ENCODE results near the gene ALS2. TPM values are rescaled to one million over a fixed set of nuclear protein-coding genes. Genes with fewer than 3 reads are reported as not detected.
"Not testable (repeated sequence)": the region's sequence is repeated elsewhere in the genome, so short reads cannot be mapped to it uniquely, and the experiment has no call there.

The ALS2 gene
- polyA plus RNA-seq, 4 donors: 18.5 to 30.5 (median 26.7) TPM

GRCh38 chr2:201696151-201696659 is 84.5 kb downstream of the ALS2 start:
- no peak for DNase-seq (ENCODE audit: low read depth in 4 of 4, low spot score in 3 of 4)

- DNase-seq (ENCODE audit: low read depth in 4 of 4, low spot score in 3 of 4): no peak
Observed at GRCh38 chr2:201685156-201685555, 95.6 kb downstream of the ALS2 start.

- no peak for DNase-seq (ENCODE audit: low read depth in 4 of 4, low spot score in 3 of 4)
Observed at GRCh38 chr2:201680743-201681142, 100.0 kb downstream of the ALS2 start.

- no peak for DNase-seq (ENCODE audit: low read depth in 4 of 4, low spot score in 3 of 4)
Observed at GRCh38 chr2:201678401-201678800, 102.3 kb downstream of the ALS2 start.

- DNase-seq (ENCODE audit: low read depth in 4 of 4, low spot score in 3 of 4): no peak
Observed at GRCh38 chr2:201675454-201675853, 105.3 kb downstream of the ALS2 start.

GRCh38 chr2:201674794-201675193 is 105.9 kb downstream of the ALS2 start:
- DNase-seq (ENCODE audit: low read depth in 4 of 4, low spot score in 3 of 4): no peak

GRCh38 chr2:201674298-201674697 is 106.4 kb downstream of the ALS2 start:
- no peak for DNase-seq (ENCODE audit: low read depth in 4 of 4, low spot score in 3 of 4)

GRCh38 chr2:201673546-201673945 is 107.2 kb downstream of the ALS2 start:
- no peak for DNase-seq (ENCODE audit: low read depth in 4 of 4, low spot score in 3 of 4)

- DNase-seq (ENCODE audit: low read depth in 4 of 4, low spot score in 3 of 4): not testable (repeated sequence)
Observed at GRCh38 chr2:201671205-201671604, 109.5 kb downstream of the ALS2 start.

- DNase-seq (ENCODE audit: low read depth in 4 of 4, low spot score in 3 of 4): no peak
Observed at GRCh38 chr2:201669865-201670264, 110.9 kb downstream of the ALS2 start.

GRCh38 chr2:201668402-201668910 is 112.3 kb downstream of the ALS2 start:
- no peak for DNase-seq (ENCODE audit: low read depth in 4 of 4, low spot score in 3 of 4)

GRCh38 chr2:201664334-201664733 is 116.4 kb downstream of the ALS2 start:
- DNase-seq (ENCODE audit: low read depth in 4 of 4, low spot score in 3 of 4): no peak

- DNase-seq (ENCODE audit: low read depth in 4 of 4, low spot score in 3 of 4): no peak
Observed at GRCh38 chr2:201661366-201661765, 119.4 kb downstream of the ALS2 start.

GRCh38 chr2:201660293-201660895 is 120.3 kb downstream of the ALS2 start:
- DNase-seq (ENCODE audit: low read depth in 4 of 4, low spot score in 3 of 4): no peak

GRCh38 chr2:201656740-201657139 is 124.0 kb downstream of the ALS2 start:
- no peak for DNase-seq (ENCODE audit: low read depth in 4 of 4, low spot score in 3 of 4)

GRCh38 chr2:201656102-201656501 is 124.6 kb downstream of the ALS2 start:
- DNase-seq (ENCODE audit: low read depth in 4 of 4, low spot score in 3 of 4): no peak

- no peak for DNase-seq (ENCODE audit: low read depth in 4 of 4, low spot score in 3 of 4)
Observed at GRCh38 chr2:201654616-201655384, 125.9 kb downstream of the ALS2 start.

- DNase-seq (ENCODE audit: low read depth in 4 of 4, low spot score in 3 of 4): no peak
Observed at GRCh38 chr2:201653221-201653620, 127.5 kb downstream of the ALS2 start.

Data from left renal pelvis (tissue), 4 donors.